ENCODE data around the gene C1orf141.
"Not testable (repeated sequence)": the region's sequence is repeated elsewhere in the genome, so short reads cannot be mapped to it uniquely, and the experiment has no call there.

Gene C1orf141

GRCh38 chr1:67084765-67085318 is 49.9 kb downstream of the C1orf141 start:
- no peak for DNase-seq

- no peak for DNase-seq
These were observed 56.5 kb downstream of the C1orf141 start for GRCh38 chr1:67078291-67078690.

GRCh38 chr1:67077593-67077992 is 57.2 kb downstream of the C1orf141 start:
- no peak for DNase-seq

- no peak for DNase-seq
These were observed 62.0 kb downstream of the C1orf141 start for GRCh38 chr1:67072749-67073148.

- DNase-seq, result not testable (repeated sequence)
These were observed 67.1 kb downstream of the C1orf141 start for GRCh38 chr1:67067655-67068054.

GRCh38 chr1:67062412-67062811 is 72.4 kb downstream of the C1orf141 start:
- DNase-seq, result no peak

GRCh38 chr1:67061266-67061665 is 73.5 kb downstream of the C1orf141 start:
- DNase-seq, result no peak

- no peak for DNase-seq
These were observed 74.0 kb downstream of the C1orf141 start for GRCh38 chr1:67060811-67061218.

- DNase-seq, result no peak
These were observed 75.4 kb downstream of the C1orf141 start for GRCh38 chr1:67059346-67059745.

- DNase-seq, result no peak
These were observed 76.0 kb downstream of the C1orf141 start for GRCh38 chr1:67058761-67059160.

GRCh38 chr1:67058242-67058641 is 76.5 kb downstream of the C1orf141 start:
- DNase-seq, result no peak

GRCh38 chr1:67053785-67054772 is 80.7 kb downstream of the C1orf141 start, which contains the start of gene SLC35D1:
Gene SLC35D1 (minus strand): TSS chr1:67054148. CDS start chr1:67054013, 135 bp downstream.
- peak; percentile 79 for DNase-seq

- peak; percentile 28 for DNase-seq
These were observed 81.3 kb downstream of the C1orf141 start for GRCh38 chr1:67053535-67053784.

- DNase-seq, result peak; percentile 7
These were observed 81.8 kb downstream of the C1orf141 start for GRCh38 chr1:67052741-67053534.

GRCh38 chr1:67051196-67051595 is 83.6 kb downstream of the C1orf141 start:
- DNase-seq, result no peak

- no peak for DNase-seq
These were observed 90.0 kb downstream of the C1orf141 start for GRCh38 chr1:67044631-67045270.

- no peak for DNase-seq
These were observed 91.4 kb downstream of the C1orf141 start for GRCh38 chr1:67043366-67043765.
